Neuron (in vitro differentiated cells): Measurements from ENCODE around the gene HPD.

Experiments
- H2AFZ ChIP-seq: one replicate; pipeline ENCODE4 v1.6.1; 2013; ENCODE audit warnings: low read depth, mild to moderate bottlenecking, inconsistent platforms, low read length, moderate library complexity
- H3K27me3 ChIP-seq: one replicate; pipeline ENCODE4 v1.6.1; 2013; ENCODE audit warnings: low read length; ENCODE audit not compliant: insufficient read depth
- H3K36me3 ChIP-seq: one replicate; pipeline ENCODE4 v1.6.1; 2013; ENCODE audit warnings: low read length; ENCODE audit not compliant: insufficient read depth
- H3K4me1 ChIP-seq: one replicate; pipeline ENCODE4 v1.6.1; 2013; ENCODE audit warnings: low read length; ENCODE audit not compliant: insufficient read depth
- H3K4me3 ChIP-seq: 2 replicates; pipeline ENCODE4 v1.5.1; 2013; ENCODE audit warnings: mild to moderate bottlenecking, low read length, moderate library complexity
- H3K9me3 ChIP-seq: one replicate; pipeline ENCODE4 v1.6.1; 2013; ENCODE audit warnings: low read length

HPD gene

DNA sequence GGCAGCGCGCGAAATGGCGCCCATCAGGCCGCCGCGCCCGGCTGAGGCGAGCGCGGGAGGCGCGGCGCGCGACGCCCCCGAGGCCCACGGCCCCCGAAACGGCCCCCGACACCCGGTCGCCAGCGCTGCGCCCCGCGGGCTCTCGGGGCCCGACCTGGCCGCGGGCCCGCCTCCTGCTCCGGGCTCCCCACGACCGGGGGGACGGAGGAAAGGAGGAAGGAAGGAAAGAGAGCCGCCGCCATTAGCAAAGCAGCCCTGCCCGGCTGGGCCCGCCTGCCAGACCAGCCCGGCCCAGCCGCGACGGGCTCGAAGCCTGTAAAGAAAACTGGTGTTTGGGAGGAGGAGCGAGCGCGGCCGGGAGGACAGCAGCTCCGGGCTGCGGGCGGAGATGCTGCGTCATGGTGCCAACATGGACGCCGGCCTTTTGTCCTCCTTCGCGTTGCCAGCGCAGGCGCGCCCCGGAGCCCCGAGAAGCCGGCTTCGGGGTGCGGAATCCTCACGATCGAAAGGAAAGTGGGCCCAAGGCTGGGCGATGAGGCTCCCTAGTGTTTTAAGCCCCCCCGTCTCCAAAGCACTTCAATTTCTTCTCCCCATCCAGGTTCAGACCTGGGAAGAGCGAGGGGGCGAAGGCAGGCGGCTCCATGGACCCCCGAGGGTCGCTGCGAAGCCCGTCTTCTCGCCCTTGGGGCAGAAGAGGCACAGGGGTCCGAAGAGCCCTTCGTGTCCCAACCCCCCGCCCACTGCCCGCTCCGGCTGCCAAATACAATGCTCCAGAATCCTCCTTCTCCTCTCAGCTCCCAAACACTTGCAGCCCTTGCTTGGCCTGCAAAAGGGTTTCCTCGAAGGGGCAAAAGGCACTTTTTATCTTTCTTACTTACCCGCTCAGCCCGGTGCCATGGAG is 57.7 kb downstream of the HPD start:
- Histone ChIP-seq H3K4me3 (peak overlapping the region; percentile 88), H3K36me3 (peaks cover 31% of the 10 kb centered on the region), H3K4me1 (peaks cover 49% of the 10 kb centered on the region), H3K27me3 (no peaks in the 10 kb centered on the region), H2AFZ (no peak overlapping the region), H3K9me3 (no peaks in the 10 kb centered on the region)

DNA sequence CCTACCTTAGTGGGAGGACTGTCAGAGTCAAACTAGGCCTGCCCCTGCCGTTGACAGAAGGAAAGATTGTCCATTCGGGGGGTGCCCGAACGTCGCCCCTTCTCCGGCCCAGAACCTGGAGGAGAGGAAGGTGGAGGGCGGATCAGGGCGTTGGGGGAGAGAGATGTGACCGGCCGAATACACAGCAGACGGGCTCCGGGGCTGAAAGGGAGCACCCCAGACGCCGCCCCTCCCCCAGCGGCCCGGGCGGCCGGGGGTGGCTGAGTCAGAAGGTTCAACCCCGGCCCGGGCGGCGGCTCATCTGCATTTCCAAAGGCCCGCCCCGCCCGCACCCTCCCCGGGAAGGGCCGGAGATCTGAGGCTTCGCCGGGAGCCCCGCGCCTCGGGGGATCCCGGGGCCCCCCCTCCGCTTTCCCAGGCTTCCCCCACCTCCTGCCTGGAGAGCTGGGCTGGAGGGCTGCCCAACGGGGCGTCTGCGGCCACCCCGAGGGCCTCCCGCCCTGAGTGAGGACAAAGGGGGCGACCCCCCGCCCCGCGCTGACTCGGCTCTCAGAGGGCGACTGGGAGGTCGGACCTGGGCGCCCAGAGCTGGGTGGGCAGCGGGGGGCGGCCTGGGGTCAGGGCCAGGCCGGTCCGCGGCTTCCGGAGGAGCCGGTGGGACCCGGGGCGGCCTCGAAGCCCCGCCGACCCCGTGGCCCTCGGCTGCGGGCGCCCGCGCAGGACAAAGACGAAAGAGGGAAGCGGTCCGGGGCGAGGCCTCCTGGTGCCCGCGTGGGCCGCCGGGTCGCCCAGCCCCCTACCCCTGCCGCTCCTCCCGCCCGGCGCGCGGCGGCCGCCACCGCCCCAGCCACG is 58.6 kb downstream of the HPD start:
- no peak overlapping the region for H2AFZ ChIP-seq
- H3K4me3 ChIP-seq = peak overlapping the region; percentile 88
- peaks cover 46% of the 10 kb centered on the region for H3K4me1 ChIP-seq

DNA sequence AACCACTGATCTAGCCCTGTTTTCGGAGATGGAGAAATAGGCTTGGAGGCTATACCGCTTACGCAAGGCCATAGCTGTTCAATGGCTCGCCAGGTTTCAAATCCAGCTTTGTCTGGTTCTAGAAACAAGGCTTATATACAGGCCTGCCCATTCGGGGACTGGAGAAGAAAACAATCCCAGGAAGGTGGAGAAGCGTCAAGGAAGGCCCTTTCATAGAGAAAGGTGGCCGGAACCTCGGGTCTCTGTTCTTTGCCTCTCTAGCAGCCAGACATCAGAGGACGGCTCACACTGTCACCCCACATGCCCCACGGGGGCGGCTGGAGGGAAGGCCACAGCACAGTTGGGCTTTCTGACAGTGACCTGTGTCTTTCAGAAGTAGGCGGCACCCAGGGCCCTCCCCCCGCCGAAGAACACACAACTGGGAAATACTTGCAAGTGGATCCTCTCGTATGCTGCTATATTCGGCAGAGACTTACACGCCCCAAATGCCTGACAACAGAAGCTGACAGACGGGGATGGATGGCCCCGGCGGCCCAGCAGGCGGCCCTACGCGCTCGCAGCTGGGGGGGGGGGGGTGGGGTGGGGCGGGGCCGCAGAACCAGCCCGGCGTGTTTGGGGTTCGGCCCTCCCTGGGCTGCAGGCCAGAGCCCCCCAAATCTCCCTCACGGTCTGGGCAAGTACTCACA is 59.4 kb downstream of the HPD start:
- H3K4me1 ChIP-seq = peaks cover 46% of the 10 kb centered on the region
- H2AFZ ChIP-seq = no peak overlapping the region
- H3K4me3 ChIP-seq = peak overlapping the region; percentile 88
- H3K9me3 ChIP-seq = no peaks in the 10 kb centered on the region
- peaks cover 36% of the 10 kb centered on the region for H3K36me3 ChIP-seq
- no peaks in the 10 kb centered on the region for H3K27me3 ChIP-seq

More for the DNA sequence above, 58.6 kb downstream of the HPD start:
- Histone ChIP-seq H3K27me3 (no peaks in the 10 kb centered on the region), H3K36me3 (peaks cover 33% of the 10 kb centered on the region), H3K9me3 (no peaks in the 10 kb centered on the region)

DNA sequence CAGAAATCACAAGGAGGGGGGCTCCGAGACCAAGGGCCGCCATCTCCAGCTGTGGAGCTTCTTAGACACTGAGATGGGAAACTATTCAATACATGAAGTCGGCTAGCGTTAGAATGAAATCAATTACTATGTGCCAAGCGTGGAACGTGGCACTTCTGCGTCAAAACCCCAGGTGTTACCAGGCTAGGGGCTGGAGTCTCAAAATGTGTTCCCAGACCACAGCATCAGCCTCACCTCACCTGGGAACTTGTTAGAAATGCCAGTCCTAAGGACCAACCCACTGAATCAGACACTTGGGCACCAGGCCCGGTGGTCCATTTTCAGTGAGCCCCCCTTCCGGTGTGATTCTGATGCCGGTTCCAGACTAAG is 59.9 kb downstream of the HPD start:
- Histone ChIP-seq H3K4me1 (peaks cover 46% of the 10 kb centered on the region), H3K27me3 (no peaks in the 10 kb centered on the region), H3K9me3 (no peaks in the 10 kb centered on the region), H3K36me3 (peaks cover 37% of the 10 kb centered on the region), H3K4me3 (peak overlapping the region; percentile 88), H2AFZ (no peak overlapping the region)

DNA sequence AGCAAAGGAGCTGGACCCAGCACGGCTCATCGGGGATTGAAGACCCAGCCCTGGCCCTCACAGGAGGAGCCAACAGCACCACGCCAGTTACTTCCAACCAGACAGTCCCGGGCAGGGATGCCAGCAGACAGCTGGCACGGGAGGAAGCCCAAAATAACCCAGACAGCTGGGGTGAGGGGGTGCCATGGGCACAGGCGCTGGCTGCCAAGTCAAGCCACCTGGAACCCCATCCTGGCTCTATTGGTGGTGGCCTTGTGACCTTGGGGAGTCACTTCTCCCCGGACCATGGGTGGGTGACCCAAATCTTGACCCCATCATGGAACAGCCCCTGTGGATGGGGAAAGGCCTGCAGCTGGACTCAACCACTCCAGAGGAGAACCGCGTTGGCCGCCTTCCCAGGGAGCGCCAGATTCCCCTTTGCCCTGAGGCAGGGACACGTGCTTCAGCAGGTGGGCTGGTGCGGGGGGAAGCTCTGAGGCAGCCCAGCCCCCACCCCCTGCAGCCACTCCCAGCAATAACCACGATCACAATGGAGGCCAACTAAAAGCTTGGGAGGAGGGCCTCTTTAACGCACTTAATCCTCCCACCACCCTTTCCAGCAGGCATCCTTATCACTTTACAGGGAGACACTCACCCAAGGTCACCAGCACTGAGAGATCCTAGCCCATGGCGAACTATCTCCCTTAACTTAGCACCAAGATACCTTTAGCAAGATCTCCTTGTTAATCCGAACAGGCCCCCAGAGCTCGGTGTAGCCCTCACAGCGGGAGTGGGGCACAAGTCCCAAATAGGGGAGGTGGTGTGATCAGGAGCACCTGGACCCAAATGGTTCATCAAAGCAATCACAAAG is 60.5 kb downstream of the HPD start:
- no peak overlapping the region for H2AFZ ChIP-seq
- H3K27me3 ChIP-seq = no peaks in the 10 kb centered on the region
- H3K4me1 ChIP-seq = peaks cover 44% of the 10 kb centered on the region
- no peaks in the 10 kb centered on the region for H3K9me3 ChIP-seq
- H3K4me3 ChIP-seq = peak overlapping the region; percentile 88
- peaks cover 37% of the 10 kb centered on the region for H3K36me3 ChIP-seq

DNA sequence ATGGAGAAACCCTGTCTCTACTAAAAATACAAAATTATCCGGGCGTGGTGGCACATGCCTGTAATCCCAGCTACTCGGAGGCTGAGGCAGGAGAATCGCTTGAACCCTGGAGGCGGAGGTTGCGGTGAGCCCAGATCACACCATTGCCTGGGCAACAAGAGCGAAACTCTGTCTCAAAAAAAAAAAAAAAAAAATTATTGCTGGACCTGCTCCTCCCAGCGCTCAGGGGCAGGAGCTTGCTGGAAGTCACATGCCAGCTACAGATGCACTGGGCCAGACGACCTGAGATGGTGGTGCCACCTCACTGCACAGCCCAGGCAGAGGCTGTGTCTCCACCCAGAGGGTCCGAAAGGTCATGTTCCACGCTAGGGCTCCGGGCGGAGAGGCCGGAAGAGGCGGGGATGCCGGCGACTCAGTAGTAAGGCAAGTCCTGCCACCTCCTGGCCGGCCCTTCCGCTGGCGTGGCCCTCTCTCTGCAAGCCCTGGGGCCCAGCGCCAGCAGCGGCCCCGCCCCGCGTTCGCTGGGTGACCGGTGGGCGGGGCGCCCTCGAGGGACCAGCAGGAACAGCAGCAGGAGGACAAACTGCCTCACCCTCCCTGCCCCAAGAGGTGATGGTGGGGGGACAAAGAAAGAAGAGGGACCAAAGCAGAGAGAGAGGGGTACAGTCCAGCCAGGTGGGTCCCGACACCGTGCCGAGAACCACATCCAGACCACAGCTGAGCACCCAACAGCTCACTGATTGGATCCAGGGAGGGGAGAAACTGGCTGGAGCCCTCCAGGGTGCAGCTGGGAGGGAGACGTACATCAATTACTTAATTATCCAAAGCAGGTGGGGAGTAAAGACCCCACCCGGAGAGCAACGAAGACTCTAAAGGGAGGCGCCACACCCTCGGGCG is 61.6 kb downstream of the HPD start:
- Histone ChIP-seq H2AFZ (no peak overlapping the region), H3K27me3 (no peaks in the 10 kb centered on the region), H3K36me3 (peaks cover 44% of the 10 kb centered on the region), H3K9me3 (no peaks in the 10 kb centered on the region), H3K4me1 (peaks cover 44% of the 10 kb centered on the region), H3K4me3 (peak overlapping the region; percentile 7)

DNA sequence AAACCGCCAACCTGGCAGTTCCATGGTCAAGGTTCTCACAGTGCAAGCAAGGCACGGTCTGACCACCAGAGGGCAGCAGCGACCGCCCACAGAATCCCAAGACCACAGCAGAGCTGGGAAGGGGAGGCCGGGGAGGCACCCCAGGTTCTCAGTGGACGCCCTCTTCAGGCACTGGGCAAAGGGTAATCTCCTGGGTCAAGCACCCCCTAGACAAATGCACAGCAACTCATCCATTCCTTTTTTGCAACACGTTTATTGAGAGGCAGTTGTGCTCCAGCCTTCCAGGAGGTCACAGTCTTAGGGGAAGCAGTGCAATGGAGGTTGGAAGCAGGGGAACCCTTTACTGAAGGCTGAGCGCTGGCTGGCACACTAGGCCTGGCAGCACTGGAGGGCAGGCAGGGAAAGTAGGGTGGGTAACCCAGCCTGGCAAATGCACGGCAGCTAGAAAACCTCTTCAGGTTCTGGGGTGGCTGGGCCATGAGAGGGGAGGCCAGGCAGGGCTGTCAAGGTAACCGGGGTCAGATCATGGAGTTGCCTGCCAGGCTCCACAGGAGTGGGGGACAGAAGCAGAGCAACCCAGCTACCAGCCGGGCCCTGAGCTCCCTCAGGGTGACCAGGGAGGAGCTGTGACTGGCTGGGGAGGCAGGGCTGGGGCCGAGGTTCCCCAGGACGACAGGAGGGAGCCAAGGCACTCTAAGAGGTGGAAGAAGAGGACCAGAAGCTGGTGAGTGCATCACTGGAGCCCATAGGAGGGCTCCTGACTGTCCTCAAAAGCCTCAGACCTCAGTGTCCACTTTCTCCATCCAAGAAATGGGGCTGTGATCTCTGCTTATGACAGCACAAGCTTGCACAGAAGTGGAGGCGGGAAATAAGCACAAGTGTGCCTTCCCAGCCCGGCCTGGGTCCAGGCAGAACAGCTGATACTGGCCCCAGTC is 63.4 kb downstream of the HPD start:
- Histone ChIP-seq H3K36me3 (peaks cover 44% of the 10 kb centered on the region), H3K27me3 (no peaks in the 10 kb centered on the region), H3K9me3 (no peaks in the 10 kb centered on the region), H3K4me3 (no peak overlapping the region), H2AFZ (no peak overlapping the region), H3K4me1 (peaks cover 34% of the 10 kb centered on the region)

DNA sequence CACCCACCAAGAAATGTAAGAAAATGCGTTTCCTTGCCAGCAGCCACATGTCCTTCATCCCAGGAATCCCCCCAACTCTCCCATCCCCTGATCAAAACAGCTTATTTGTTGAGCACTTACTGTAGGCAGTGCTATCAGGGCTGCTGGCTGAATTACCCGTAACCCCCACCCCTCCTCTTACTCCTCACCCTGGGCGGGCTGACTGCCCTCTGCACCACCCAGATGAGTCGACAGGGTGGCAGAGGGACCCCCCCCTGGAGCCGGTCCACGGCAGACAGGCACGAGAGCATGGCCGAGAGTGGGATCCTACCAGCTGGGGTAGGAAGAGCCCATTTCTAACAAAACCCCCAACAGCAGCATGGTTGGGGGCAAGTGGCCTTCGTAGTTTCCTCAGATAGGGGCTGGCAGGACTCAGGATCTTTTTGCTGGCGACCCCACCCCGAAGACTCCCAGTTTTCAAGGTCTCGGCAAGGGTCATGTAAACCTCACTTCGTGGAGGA is 64.1 kb downstream of the HPD start:
- no peak overlapping the region for H2AFZ ChIP-seq
- H3K36me3 ChIP-seq = peaks cover 44% of the 10 kb centered on the region
- no peaks in the 10 kb centered on the region for H3K27me3 ChIP-seq
- H3K4me3 ChIP-seq = no peak overlapping the region
- H3K9me3 ChIP-seq = no peaks in the 10 kb centered on the region
- H3K4me1 ChIP-seq = peaks cover 31% of the 10 kb centered on the region

DNA sequence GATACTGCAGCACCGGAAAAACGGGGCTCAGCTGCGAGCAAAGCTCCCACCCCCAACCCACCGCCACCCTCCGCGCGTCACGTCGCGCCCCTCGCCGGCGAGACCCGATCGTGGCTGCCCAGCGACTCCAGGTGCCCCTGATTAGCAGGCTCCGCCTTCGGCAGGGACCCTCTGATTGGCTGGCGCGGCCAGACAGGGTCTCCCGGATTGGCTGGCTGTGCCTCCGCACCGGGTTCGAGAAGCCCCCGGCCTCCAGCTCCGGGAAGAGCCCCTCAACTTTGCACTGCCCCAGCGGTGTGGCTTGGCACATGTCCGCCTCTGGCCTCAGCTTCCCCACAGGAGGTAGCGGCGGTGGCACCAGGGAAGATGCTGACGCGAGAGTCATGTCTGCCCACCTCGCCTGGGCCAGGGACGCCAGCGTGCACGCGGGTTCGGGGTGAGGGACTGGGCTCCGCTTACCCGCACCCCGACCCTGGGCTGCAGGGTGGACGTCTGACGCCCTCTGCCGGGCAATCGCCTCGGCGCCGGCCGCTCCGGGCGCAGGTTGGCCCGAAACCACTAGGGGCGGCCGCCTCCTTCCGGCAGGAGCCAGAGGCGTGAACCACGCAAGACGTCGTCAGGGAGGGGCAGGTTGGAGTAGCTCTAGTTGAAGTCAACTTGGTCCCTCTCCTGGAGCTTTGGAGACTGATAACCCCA is 64.7 kb downstream of the HPD start:
- peaks cover 40% of the 10 kb centered on the region for H3K36me3 ChIP-seq
- H3K9me3 ChIP-seq = no peaks in the 10 kb centered on the region
- H3K4me1 ChIP-seq = peaks cover 27% of the 10 kb centered on the region
- H3K27me3 ChIP-seq = no peaks in the 10 kb centered on the region
- no peak overlapping the region for H3K4me3 ChIP-seq
- H2AFZ ChIP-seq = no peak overlapping the region

DNA sequence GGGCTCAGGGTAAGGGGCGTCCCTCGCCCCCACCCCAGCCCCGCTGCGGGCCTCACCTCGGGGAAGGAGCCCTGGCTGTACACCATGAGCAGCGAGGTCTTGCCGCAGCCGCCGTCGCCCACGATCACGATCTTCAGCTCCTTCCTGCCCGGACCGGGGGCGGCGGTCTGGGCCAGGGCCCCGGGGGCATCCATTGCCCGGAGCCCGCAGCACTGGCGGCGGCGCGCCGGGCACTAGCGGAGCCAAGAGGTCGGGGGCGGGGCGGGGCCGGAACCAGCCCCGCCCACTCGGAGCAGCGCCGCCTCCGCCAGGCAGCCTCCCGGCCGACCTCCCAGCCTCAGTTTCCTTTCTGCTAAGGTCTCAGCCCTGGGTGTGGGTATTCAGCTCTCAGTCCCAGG is 65.2 kb downstream of the HPD start, which contains the start of gene RHOF:
Gene RHOF (minus strand): TSS at position 249 of the 398 bp plus-strand sequence. CDS start 55 bp downstream, at position 194.
- no peak within 1 kb of the TSS for H3K4me3 ChIP-seq
- peaks cover 34% of the 10 kb centered on the region for H3K36me3 ChIP-seq
- H2AFZ ChIP-seq = no peak within 1 kb of the TSS
- H3K4me1 ChIP-seq = peaks cover 21% of the 10 kb centered on the region
- H3K9me3 ChIP-seq = no peaks in the 10 kb centered on the region
- H3K27me3 ChIP-seq = no peaks in the 10 kb centered on the region
